Activated CD4-positive, CD25-positive, alpha-beta regulatory T cell treated with anti-CD3 and anti-CD28 coated beads, Interleukin-2, amount 50 U/mL, for 72 hours (primary cell): ENCODE measurements around the gene SART3.
"Not testable (repeated sequence)": the region's sequence is repeated elsewhere in the genome, so short reads cannot be mapped to it uniquely, and the experiment has no call there.

ENCODE experiments used
- DNase-seq: peaks from one replicate; pipeline ENCODE4 v3.0.0; 2021

Gene SART3

DNA sequence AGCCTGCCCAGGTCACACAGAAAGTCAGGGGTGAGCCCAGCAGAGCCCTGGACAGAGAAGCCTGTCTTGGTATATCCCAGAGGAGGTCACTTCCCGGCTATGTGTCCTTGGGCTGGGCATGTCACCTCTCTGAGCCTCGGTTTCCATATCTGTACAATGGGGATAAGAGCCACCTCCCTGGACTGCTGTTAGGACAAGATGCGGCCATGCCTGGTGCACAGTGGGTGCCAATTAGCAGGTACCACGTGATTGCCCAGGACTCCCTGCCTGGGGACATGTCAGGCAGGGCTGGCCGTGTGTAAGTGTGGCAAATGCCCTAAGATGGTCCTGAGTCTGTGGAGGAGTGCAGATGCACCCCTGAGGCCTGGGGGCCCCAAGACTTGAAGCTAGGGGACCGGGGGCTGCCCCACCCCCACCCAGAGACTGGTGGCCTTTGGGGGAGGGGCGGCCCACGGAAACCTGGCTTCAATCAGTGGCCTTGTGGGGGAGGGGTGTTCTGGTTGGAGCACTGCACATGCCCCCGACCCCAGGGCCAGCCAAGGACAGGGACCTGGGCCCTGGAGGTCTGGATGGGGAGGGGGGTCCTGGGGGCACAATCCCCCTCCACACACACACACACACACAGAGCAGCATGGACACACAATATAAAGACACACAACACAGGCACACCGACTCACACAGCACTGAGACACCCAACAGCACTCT, 36.0 kb upstream of the SART3 start:
- no peak for DNase-seq

DNA sequence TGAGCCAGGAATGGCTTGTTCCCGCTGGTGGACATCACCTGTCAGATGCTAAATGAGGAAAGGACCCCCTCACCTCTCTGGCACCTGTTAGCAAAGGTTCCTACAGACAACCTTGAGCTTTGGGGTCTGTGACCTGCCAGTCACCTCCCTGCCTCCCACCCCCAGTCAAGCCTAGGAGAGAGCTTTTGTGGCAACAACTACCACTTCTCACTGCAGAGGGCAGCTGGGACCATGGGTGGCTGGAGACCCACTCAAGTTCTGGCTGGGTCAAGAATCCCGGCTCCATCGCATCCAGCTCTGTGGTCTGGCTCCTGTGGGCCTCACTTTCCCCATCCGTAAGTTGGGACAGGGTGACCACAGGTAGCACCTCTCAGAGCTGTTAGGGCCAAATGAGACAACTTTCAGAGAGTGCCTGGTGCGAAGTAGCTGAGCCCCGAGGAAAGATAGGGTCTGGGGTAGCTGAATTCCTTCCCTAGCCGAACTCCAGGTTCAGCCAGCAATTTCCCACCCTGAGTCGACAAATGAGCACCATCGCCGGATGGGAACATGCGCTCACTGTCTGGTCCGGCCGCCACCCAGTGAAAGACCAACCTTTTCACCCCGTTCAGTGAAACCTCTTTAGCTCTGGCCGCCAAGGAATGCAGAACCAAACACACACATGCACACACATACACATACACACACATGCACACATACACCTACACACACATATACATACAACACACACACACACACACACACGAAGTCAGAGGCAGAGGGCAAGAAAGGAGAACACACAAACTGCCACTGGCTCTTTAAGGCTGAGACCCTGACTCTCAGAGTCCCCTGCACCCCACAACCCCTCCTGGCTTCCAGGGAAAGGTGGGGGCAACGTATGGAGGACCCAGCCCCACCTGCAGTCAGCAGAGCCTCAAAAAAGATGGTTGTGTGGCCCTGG, 35.0 kb upstream of the SART3 start:
- DNase-seq = no peak

DNA sequence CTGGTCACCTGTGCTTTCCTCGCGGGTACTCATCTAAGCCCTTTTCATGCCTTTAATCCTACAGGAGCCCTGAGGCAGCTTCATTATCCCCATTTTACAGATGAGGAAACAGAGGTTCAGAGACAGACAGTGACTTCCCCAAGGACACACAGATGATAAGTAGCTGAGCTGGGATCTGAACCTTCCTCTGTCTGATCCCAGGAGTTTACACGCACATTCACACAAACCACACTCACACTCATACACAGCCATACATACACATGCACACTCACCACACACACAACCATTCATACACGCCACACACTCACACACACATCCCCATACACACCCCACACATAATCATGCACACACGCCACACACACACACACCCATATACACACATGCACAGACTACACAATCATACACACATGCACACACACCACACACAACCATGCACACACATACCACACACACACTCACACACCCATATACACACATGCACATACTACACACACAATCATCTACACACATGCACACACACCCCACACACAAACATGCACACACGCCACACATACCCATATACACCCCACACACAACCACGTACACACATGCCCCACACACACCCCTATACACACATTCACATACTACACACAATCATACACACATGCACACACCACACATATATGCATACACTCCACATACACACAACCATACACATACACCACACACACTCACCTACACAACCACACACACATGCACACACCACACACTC, 34.2 kb upstream of the SART3 start:
- no peak for DNase-seq

DNA sequence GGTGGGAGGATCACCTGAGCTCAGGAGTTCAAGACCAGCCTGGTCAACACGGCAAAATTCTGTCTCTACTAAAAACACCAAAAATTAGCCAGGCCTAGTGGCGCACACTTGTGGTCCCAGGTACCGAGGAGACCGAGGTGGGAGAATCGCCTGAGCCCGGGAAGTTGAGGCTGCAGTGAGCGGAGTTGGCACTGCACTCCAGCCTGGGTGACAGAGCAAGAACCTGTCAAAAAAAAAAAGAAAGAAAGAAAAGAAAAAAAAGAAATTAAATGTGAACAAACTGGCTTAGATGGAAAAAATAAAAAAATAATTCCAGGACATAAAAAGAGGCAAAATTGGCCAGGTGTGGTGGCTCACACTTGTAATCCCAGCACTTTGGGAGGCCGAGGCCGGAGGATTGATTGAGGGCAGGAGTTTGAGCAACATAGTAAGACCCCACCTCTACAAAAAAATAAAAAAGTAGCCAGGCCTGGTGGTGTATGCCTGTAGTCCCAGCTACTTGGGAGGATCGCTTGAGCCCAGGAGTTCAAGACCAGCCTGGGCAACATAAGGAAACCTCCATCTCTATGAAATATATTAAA, 33.4 kb upstream of the SART3 start:
- DNase-seq = no peak

DNA sequence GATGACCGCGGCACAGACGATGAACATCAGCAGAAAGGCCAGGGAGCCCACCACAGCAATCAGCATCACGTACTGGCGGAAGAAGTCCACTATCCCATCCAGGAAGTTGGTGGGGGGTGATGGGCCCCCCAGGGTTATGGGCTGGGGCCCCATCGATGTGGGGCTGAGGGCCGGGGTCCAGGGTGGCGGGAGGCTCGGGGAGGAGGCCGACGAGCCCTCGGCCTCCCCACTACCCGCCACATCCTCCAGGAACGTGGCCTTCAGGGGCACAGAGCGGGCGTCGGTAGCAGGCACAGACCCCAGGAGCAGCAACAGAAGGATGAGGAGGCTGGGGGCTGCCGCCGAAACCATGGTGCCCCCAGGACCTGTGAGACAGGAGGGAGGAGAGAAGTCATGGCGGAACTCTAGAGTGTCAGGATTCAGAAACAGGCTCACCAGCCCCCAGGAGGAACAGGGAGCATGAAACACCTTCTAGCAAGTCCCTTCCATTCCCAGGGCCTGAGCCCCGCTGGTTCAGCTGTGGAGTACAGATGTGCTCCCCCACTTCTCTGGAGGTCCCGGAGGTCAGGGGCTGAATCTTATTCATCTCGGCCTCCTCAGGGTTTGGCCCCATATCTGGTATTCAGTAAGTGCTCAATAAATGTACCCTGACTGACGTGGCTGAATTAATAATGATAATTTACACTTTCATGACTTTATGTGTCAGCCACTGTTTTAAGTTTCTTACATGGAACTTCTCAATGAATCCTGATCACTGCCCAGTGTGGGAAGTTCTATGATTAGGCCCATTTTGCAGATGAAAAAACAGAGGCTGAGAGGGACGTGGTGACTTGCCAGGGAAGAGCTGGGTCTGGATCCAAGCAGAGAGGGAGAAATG, 31.3 kb upstream of the SART3 start:
- DNase-seq = no peak

DNA sequence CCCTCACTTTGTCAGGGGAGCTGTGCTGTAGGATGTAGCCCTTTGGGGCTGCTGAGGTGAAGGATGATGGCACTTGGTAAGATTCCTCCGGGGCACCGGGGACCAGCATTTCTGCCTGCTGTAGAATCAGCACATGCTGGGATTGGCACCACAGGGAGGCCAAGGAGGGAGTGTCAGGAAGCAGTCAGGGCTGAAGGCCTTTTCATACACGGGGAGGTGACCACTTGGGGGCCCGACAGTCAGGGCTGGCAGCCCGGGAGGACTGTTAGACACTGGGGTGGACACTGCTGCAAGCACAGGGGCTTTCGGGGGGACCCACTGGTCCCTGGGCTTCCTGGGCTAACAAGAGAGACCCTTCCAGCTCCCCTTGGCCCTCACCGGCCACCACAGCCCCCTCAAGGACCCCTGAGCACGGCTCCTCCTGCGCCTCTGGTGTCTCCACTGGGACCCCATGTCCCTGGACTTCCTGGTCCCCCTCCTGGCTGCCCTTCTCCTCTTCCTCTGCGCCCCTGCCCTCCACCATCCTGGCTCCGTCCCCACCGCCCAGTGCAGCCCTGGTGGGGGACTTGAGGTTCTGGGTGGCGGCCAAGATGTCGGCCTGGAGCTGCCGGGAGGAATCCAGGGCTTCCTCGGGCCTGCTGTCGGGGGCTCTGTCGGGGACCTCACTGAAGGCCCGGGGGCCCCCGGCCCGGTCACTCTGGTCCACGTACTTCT, 30.5 kb upstream of the SART3 start:
- no peak for DNase-seq

DNA sequence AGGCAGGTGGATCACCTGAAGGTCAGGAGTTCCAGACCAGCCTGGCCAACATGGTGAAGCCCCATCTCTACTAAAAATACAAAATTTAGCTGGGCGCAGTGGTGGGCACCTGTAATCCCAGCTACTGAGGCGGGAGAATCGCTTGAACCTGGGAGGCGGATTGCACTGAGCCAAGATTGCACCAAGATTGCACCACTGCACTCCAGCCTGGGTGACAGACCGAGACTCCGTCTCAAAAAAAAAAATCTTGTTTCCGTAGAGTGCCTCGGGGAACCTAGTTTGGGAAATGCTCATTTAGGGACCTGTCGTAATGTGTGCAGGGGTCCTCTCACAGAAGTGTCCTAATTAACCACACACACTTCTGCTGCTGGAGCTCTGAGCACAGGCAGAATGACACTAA, 29.5 kb upstream of the SART3 start:
- DNase-seq = not testable (repeated sequence)

DNA sequence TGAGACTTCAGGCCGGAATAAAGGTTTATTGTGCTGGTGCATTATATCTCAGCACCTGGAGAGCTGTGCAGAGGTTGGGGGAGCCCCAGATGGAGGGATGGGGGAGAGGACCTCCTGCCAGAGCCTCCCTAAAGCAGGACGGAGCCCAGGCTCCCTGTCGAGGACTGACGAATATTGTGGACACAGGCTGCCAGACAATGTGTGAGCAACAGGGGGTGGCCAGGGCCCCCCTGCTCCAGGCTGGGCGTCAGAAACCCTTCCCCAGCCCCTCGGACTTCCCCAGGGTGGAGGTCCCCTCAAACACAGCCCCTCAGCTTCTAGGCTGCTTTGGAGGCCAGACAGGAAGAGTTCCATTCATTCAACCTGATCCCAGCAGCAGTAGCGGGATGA, 28.9 kb upstream of the SART3 start:
- DNase-seq = no peak

DNA sequence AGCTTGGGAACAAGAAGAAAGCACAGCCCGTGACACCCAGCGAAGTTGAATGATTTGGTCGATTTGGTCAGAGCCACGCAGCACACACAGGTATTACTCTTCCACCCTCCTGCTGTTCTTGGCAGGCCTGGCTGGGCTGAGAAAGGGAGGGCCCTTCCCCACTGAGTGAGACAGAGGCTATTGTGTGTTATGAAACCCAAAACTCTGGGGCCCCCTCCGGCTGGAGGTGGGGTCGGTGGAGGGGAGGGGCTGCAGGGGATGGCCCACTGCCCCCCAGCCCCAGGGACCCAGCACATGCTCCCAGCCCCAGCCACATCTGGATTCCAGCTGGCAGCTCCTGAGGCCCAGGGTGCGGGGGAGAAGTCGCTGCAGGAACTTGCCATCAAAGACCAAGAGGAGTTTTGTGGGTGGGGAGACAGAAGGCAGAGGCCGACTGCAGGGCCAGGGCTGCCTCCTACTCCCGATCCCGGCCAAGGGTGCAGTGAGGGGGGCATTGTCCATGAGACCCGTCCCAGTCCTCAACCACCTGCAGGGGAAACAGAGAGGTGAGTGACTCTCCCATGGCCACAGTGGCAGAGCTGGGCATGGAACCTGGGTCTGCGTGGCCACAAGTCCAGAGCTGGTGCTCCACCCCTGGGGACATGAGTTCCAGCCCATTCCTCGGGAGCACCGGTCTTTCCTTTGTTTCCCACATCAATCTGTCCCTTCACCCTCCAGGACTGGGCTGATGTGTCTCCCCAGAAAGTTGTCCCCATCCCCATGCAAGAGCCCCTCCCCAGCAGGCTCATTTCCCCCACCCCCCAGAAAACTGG, 28.3 kb upstream of the SART3 start:
- DNase-seq = no peak

DNA sequence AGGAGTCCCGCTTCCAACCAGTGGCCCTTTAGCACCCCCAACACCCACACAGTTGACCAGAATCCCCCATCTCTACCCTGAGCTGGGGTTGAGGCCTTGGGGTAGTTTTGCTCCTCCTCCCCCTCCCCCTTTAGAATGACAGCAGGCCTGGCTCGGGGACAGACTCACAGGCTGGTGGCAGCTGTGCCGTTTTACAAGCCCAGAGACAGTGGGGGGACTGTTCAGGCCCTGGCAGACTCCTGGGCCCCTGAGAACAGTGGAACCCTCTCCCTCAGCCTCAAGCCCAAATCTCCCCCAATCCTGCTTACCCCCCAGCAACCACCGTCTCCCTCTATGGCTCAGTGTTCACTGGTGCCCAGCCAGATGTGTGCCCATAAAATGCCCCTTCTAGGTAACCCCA, 26.9 kb upstream of the SART3 start:
- no peak for DNase-seq

DNA sequence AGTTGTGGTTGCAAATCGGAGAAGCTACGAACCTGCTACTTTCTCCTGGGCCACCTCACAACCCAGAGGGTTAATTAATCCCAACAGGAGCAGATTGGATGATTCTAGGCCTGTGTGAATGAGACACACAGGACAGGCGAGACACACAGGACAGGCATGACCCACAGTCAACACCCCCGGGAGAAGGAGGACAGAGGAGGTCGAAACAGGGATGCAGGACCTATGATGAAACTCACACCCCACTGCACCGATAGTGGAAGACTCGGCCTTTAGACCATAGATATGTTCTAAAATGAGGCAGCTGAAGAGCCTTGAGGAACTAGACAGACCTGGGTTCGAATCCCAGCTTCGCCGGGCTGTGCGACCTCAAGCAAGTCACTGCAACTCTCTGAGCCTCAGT, 25.3 kb upstream of the SART3 start:
- DNase-seq = no peak

DNA sequence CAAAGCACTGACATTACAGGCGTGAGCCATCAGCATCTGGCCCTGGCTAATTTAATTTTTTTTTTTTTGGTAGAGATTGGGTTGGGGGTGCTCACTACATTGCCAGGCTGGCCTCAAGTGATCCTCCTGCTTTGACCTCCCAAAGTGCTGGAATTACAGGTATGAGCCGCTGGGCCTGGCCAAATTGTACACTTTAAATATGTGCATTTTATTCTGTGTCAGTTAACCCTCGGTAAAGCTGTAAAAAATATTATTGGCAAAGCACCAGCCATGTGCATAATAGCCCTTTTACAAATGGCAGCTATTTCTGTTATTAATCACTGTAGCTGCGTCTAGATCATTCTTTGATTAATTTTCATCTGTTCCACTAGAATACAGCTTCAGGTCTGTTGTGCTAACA, 24.9 kb upstream of the SART3 start:
- DNase-seq = no peak

DNA sequence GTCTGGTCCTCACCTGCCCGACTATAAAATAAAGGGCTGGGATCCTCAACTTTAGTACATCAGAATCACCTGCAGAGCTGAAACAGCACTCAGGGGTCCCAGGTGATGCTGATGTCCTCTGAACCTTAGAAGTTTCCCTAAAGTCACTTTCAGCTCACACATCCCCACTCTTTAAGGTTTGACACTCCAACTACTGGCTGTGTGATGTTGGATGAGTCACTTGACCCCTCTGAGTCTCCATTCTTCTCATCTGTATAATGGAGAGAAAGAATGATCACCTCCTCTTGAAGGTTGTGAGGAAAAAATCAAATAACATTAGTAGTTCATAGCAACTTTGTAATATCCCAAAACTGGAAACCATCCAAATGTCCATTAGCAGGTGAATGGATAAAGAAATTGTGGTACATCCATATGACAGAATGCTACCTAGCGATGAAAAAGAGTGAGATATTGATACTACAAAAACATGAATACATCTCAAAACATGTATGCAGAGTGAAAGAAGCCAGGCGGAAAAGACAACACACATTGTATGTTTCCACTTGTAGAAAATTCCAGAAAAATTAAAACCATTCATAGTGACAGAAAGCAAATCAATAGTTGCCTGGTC, 23.6 kb upstream of the SART3 start:
- no peak for DNase-seq

DNA sequence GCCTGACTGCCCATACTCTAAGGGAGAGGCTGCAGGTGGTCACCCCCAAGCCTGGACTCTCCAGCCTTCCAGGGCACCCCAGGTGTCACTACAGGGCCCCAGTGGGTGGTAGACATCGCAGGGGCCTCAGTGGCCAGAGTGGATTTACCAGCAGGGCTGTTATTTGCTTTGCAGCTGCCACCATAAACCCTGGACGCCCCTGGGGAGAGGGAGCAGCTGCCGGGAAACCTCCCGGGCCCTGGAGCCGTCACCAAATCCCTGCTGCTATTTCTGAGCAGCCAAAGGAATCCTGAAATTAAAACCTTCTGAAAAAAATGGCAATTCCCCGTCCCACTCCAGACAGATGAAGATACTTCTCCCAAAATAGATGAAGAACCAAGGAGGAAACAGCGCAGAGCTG, 23.0 kb upstream of the SART3 start:
- DNase-seq = no peak

DNA sequence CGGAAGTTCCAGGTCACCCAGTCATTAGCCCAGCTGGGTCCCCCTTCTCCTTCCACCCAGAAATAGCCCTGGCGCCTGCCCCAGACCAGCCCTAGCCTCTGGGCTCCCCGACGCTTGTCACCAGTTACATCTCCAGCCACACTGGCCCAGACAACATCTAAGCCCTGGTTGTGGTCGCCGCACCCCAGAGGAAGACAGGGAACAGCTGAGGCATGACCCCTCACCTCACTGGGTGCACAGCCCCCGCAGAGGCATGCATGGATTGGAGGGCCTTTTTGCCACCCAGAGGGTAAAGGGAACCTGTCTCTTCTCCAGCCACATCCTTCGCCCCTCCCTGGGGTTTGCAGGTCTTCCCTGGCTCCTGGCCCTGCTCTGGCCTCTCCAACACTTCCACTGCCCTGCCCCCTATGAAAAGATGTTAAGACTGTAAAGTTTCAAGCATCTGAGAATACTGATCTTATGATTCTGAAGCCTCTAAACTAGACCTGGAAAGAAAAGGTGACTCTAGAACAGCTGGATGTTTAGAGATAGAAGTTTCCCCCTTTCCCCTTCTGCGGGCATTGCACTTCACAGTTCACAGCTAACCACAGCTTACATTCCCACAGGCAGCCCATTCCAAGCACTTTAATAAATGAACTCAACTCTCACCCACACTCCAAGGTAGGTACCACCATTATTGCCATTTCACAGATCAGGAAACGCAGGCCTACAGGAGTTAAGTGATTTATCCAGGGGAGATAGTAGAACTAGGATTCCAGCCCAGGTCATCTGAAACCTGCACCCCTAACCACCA, 22.2 kb upstream of the SART3 start:
- no peak for DNase-seq

DNA sequence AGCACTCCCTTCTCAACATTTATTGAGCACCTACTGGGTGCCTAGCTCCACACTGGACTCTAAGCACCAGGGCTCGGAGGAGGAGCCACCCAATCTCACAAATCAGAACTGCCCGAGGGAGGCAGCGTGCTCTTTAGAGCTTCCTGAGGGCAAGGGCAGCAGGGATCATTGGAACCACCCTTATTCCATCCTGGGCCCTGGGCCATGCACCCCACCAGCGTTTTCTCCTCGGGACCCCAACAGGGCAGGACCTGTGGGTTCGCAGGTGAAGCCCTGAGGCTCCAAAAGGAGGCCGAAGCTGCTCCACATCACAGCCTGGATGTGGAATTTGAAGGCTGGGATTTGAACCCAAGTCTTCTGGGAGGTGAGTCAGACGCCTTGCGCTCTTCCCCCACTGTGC, 21.5 kb upstream of the SART3 start:
- DNase-seq = no peak

DNA sequence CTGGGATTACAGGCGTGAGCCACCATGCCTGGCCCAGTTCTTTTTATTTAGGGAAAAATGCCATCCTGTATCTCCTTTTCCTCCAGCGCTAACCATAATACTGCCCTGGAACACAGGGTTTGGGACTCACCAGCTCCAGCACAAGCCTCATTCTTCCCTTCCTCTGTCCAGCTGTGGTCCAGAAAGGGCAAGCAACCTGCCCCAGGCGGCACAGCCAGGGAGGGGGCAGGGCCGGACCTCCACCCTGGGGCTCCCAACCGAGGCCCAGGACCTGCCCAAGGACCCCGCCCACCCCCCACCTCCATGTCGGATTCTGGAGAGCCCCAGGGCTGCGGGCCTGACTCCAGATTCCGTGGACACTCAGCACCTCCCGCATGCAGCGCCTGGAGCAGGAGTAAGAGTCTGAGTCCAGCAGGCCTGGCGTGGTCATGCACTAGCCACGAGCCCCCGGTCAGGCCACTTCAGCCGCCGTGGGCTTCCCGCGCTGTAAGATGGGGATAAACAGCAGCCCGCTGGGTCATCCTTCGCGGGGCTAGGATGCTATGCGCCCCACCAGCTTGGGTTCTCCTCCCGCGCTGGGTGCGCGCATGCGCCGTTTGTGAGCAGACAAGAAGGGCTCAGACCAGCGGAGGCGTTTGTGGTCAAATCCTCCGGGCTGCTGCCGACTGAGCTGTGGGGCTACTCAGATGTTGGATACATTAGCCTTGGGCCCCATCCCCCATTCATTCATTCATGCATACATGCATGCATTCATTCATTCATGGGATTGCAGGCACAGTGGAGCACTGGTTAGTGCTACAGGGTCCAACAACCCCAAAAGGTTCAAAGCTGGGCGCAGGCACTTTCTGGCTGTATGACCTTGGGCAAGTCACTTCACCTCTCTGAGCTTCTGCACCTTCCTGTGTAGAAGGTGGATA, 20.6 kb upstream of the SART3 start:
- DNase-seq = no peak

DNA sequence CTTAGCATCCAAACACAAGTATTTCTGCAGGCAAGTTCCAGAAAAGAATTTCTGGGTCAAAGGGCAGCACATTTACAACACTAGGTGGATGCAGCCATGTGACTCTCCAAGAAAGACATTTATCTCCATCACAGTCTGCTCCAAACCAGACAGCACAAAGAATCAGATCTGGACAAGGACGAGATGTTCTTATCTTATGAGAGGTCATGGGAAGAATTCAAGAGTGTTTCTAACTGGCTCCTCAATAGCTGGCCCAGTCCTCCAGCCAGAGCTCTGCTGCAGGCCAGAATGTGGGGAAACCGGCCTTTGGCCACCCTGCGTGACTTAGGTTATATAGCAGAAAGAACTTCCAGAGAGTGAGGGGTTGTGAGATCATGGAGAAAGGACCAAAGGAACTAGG, 19.6 kb upstream of the SART3 start:
- no peak for DNase-seq
